ENCODE results near the gene SDR39U1.
"Not testable (repeated sequence)": the region's sequence is repeated elsewhere in the genome, so short reads cannot be mapped to it uniquely, and the experiment has no call there.

The SDR39U1 gene, protein sequence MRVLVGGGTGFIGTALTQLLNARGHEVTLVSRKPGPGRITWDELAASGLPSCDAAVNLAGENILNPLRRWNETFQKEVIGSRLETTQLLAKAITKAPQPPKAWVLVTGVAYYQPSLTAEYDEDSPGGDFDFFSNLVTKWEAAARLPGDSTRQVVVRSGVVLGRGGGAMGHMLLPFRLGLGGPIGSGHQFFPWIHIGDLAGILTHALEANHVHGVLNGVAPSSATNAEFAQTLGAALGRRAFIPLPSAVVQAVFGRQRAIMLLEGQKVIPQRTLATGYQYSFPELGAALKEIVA

DNA sequence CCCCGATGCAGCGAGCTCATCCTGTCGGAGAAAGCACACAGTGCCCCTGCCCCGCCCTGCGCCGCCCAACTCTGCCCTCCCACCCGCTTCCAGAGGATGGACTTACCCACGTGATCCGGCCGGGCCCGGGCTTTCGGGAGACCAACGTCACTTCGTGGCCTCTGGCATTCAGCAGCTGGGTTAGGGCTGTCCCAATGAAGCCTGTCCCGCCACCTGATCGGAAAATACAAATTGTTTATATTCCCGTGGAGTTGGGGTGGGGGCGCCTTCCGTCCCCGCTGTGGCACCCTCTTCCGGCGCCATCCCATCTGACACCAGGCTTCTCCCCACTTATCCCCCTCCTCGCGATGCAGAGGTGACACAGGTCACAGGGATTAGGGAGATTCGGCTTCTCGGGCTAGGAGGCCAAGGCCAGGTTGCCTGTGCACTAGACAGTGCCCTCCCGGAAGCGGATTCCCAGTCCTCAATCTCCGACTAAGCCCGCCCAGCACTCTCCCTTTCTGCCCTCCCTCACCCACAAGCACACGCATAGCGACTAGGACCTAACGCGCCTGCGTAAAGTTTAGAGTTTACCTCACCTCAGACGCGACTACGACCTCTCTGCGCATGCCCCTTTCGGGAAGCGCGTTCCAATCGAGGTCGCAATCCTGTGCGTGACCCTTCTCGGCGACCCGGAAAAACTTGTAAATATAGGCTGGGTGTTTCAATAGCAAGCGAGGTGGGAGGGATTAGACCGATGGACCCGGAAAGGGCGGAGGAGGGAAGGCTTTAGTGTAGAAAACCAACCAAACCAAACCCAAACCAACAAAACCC lies at the start of gene SDR39U1:
Gene SDR39U1 (minus strand): TSS at position 537 of the 813 bp plus-strand sequence. CDS start 7 bp downstream, at position 530.
- peak; percentile 90 for DNase-seq (ENCODE audit: low read depth)

DNA sequence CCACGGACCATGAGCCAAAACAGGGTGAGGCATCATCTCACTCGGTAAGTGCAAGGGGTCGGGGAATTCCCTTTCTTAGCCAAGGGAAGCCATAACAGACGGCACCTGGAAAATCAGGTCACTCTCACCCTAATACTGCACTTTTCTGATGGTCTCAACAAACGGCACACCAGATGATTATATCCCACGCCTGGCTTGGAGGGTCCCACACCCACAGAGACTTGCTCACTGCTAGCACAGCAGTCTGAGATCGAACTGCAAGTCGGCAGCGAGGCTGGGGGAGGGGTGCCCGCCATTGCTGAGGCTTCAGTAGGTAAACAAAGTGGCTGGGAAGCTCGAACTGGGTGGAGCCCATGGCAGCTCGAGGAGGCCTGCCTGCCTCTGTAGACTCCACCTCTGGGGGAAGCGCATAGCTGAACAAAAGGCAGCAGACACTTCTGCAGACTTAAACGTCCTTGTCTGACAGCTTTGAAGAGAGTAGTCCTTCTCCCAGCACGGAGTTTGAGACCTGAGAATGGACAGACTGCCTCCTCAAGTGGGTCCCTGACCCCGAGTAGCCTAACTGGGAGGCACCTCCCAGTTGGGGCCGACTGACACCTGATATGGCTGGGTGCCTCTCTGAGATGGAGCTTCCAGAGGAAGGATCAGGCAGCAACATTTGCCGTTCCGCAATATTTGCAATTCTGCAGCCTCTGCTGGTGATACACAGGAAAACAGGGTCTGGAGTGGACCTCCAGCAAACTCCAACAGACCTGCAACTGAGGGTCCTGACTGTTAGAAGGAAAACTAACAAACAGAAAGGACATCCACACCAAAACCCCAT lies 49.2 kb upstream of the SDR39U1 start:
- DNase-seq (ENCODE audit: low read depth) = not testable (repeated sequence)

DNA sequence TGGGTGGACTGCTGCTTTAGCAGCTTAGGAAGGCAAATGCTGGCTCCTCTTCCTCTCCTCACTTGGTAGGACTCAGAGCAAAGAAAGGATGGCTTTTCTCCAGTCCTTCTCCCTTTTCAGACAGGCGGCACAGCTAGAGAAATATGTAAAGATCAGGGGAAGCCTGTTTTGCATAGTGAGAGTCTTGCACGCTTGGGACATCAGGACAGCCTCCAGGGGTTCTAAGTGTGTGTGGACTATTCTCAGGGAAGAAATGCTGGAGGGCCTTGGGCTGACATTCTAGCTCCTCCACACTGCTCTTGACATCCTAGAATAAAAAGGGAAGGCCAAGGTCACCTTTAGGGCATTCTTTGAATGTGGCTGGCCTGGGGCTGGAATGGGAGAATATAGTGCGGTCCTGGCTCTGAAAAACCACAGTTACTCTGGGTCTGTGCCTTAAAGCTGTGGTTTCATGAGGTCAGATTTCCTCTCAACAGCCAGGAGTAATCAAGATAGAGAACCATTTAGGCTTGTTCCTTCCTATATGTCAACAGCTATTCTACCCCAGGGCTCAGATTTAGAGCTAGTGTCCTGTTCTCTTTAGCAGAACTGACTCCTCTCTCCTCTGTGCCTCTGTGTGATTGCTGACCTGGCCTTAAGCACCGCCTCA lies 41.2 kb upstream of the SDR39U1 start:
- no peak for DNase-seq (ENCODE audit: low read depth)

DNA sequence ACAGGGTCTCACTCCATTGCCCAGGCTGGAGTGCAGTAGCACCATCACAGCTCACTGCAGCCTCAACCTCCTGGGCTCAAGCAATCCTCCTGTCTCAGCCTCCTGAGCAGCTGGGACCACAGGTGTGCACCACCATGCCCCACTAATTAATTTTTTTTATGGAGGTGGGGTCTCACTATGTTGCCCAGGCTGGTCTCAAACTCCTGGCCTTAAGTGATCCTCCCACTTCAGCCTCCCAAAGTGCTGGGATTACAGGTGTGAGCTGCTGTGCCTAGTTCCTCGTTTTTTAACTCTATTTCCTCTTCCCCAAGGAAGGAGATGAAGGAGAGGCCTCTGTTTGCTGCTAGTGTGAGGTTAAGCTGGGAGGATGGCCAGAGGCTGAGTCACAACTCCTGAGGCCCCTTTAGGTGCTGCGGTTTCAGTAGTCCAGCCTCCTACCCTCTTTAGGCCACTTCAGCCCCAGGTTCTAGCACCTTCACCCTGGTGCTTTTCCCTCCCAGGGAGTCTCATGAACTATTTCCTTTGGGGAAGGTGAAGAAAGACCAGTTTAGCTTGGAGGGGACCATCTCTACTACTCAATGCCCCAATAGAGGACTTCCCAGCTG lies 40.2 kb upstream of the SDR39U1 start:
- not testable (repeated sequence) for DNase-seq (ENCODE audit: low read depth)

DNA sequence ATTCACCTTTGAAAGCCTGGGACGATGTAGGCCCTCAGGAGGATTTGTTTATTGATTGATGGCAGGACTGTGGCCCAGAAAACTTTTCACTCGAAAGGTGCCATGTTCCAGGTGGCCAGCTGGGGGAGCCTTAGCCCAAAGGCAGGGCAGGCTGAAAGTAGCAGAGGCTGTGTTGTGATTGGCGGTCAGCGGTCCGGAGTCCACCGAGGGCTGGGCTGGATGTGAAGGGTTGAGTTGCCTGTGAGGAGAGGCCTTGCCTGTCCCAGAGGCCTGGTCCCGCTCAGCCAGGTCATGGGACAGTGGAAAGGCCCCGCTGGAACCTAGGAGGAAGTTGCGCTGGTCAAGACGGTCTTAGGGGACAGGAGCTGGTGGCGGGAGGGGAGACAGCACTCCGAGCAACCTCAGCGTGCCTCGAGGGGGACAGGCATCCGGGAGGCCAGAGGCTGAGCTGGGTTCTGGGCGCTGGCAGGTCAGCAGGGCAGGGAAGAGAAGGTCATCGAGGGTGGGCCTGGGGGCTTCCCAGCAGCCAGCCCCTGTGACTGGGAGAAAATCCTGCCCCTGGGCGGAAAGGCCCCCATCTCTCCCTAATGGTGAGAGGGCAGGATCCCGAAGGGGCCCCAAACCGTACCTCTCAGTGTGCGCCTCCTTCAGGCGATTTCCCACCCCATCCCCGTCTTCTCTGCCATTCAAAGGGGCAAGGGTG lies 39.2 kb upstream of the SDR39U1 start:
- peak; percentile 7 for DNase-seq (ENCODE audit: low read depth)

DNA sequence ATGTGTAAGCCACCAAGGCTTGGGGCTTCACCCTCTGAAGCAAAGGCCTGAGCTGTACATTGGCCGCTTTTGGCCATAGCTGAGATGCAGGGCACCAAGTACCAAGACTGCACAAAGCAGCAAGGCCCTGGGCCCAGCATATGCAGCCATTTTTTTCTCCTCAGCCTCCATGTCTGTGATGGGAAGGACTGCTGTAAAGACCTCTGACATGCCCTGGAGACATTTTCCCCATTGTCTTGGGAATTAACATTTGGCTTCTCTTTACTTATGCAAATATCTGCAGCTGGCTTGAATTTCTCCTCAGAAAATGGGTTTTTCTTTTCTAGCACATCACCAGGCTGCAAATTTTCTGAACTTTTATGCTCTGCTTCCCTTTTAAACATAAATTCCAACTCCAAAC lies 37.4 kb upstream of the SDR39U1 start:
- DNase-seq (ENCODE audit: low read depth) = not testable (repeated sequence)

DNA sequence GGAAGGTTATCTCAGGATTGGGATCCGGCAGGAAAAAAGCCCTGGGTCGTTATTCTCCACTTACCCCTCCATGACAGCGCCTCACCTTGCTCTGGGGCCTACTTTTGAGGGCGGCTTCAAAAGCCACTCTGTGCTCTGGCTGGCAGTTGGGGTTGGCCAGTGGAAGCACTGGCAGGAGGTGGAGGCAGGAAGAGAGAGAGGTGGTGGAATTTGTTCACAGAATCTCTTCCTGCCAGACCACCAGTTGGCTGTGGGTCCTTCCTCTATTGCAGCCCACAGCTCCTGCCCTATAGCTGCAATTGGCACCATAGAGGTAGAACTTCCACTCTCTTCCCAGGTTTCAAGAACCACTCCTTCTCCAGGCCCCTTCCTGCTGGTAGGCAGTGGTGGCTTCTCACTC lies 32.7 kb upstream of the SDR39U1 start:
- DNase-seq (ENCODE audit: low read depth) = no peak

DNA sequence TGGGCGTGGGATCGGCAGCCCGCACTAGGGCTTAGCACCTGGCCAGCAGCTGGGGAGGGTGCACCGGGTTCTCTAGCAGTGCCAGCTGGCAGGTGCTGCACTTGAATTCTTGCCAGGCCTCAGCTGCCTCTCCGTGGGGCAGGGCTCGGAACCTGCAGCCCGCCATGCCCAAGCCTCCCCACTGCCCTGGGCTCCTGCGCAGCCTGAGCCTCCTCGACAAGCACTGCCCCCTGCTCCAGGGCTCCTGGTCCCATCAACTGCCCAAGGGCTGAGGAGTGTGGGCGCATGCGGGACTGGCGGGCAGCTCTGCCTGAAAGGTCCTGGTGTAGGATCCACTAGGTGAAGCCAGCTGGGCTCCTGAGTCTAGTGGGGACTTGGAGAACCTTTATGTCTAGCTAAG lies 30.6 kb upstream of the SDR39U1 start:
- no peak for DNase-seq (ENCODE audit: low read depth)

DNA sequence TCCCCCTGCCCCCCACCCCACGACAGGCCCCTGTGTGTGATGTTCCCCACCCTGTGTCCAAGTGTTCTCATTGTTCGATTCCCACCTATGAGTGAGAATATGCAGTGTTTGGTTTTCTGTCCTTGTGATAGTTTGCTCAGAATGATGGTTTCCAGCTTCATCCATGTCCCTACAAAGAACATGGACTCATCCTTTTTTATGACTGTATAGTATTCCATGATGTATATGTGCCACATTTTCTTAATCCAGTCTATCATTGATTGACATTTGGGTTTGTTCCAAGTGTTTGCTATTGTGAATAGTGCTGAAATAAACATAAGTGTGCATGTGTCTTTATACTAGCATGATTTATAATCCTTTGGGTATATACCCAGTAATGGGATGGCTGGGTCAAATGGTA lies 27.9 kb upstream of the SDR39U1 start:
- DNase-seq (ENCODE audit: low read depth) = not testable (repeated sequence)

DNA sequence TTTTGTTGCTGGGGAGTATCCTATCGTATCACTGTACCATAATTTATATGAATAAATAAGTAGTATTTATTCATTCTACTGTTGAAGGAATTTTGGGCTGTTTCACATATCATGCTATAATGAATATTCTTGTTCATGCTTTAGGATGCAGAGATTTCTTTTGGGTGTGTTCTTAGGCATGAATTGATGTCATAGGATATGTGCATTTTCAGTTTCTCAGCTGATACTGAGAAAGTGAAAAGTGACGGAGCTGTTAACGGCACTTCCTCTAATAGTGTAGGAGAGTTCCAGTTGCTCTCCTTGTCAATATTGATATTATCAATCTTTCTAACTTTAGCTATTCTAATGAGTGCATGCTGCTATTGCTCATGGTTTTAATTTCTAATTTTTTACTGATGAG lies 23.2 kb upstream of the SDR39U1 start:
- no peak for DNase-seq (ENCODE audit: low read depth)

DNA sequence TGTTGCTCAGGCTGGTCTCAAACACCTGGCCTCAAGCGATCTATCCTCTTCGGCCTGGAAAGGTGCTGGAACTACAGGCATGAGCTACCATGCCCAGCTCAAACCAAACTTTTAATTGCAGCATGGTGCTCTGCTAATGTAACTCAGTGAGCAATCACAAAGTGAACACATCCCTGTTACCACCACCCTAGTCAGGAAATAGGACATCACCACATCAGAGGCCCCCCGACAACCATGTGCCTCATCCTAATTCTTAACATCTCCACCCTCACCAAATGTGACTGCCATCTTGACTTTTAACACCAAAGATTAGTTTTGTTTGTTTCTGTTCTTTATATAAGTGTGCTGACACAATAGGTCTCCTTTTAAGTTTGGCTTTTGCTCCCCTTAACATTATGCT lies 22.8 kb upstream of the SDR39U1 start:
- no peak for DNase-seq (ENCODE audit: low read depth)

DNA sequence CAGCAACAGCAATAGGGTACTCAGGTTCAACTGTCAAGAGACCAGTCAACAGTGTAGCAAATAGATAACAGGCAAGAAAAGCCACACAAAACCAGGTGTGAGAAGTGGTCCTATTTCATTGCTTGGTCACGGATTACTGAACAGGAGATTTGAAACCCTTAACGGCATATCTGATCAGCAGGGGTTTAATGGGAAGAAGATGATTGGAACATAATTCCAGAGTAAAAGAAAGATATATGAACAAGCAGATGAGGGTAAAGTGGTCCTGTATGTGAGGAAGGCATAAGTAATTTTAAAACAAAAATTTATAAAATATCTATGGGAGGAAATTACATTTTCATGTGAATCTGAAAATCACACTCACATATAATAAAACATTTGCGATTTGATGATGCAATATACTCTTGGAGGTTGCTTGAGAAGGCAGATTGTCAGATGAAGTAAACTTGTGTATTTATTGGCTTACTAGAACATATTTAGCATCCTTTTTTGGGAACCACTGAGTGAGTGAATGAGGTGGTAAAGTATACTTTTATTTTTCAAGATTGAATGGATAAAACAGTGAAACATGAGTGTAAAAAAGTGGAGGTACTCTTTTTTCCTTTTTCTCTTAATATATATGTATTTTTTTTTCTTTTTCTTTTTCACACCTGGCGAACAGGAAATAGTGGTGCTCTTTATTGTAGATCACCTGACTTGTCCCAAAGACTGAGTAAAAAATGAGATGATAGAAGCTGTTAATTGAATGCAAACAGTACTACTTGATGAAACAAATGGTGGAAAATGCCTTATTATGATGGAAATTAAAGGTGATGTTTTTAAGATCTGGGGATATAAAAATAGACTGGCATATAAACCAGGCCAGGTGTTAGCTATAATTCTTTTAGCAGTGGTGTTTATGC lies 21.6 kb upstream of the SDR39U1 start:
- DNase-seq (ENCODE audit: low read depth) = no peak

DNA sequence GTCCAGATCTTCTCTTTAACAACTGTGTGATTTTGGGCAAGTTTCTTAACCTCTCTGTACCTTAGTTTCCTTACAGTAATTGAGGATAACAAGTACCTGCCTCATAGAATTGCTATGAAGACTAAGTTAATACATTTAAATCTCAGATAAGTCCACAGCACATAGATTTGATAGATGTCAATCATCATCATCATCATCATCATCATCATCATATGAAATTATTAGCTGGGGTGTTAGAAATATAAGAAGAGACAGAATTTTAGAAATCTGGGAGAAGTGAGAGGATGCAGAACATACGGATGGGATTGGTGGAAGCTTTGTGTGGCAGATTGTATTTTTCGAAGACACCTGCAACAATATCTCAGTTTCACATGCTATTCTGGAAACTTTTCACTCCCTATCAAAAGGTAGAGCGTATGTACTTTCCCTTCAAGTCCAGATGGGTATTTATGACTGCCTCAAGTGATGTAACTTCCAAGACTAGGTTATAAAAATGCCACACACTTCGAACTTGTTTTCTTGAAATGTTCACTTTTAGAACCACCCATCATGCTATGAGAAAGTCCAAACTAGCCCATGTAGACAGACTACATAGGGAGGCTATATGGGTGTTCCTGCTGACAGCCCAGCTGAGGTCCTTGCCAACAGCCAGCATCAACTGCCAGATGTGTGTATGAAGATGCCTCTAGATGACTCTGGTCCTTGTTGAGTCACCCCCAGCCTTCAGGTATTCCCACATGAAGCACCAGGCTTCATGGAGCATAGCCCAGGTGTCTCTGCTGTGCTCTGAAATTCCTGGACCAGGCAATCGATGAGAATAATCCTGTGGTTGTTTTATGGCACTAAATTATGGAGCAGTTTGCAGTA lies 20.7 kb upstream of the SDR39U1 start:
- no peak for DNase-seq (ENCODE audit: low read depth)

DNA sequence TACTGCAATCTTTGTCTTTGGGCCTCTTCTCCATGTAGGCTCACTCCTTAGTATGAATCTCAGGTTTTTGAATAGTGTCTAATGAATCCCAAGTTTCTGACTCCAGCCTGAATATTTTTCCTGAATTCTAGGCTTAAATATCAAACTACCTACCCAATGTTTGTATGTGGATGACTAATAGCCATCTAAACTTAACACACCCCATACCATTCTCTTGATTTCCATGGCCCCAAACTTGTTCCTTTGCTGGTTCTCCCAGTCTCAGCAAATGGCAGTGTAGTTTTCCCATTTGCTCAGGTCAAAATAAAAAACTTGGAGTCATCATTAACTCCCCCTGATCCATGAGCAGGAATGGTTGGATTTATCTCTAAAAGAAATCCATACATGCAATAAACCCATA lies 18.8 kb upstream of the SDR39U1 start:
- DNase-seq (ENCODE audit: low read depth) = no peak

DNA sequence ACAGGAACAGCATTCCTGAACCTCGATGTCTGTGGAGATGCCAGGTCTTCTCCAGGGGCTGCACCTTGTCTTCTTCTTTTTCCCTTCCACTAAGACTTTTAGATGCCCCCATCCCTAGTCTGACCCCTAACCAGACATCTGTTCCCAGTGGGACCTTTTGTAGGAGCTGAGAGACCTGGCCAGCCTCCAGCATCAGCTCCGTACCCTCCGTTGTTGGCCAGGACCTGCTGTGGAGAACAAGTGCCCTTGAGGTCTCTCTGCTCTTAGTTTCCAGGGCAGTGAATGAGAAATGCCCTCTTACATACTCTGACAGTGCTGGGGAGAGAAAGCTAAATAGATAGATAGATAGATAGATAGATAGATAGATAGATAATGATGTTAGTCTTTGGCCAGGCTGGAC lies 16.8 kb upstream of the SDR39U1 start:
- no peak for DNase-seq (ENCODE audit: low read depth)

DNA sequence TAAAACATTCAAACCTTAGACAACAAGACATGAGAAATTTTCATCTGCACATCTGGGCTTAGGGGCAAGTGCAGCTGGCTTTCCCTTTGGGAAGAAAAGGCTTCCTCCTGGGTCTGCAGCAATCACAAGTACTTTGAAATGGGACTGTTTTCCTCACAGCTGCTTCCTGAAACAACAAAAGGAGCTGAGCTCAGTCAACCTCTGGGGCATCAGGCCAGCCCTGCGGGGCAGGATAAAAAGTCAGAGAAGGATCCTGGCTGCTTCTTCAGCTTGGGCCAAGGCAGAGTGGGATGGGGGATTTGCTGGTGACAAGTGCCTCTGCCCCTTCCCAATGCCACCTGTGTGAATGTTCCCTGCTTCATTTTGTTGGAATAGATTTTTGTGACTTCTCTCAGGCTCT lies 16.2 kb upstream of the SDR39U1 start:
- no peak for DNase-seq (ENCODE audit: low read depth)

DNA sequence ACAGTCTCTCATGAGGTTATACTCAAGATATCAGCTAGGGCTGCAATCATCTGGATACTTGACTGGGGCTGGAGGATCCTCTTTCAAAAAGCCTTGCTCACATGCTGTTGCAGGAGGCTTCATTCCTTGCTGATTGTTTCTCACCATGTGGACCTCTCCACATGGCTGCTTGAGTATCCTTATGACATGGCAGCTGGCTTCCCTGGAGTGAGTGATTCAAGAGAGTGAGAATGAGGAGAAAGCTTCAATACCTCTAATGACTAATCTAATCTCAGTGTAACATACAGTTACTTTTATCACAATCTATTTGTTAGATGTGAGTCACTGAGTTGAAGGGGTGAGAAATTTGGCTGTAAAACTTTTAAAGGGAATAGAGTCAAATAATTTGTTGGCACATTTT lies 14.4 kb upstream of the SDR39U1 start:
- DNase-seq (ENCODE audit: low read depth) = no peak

DNA sequence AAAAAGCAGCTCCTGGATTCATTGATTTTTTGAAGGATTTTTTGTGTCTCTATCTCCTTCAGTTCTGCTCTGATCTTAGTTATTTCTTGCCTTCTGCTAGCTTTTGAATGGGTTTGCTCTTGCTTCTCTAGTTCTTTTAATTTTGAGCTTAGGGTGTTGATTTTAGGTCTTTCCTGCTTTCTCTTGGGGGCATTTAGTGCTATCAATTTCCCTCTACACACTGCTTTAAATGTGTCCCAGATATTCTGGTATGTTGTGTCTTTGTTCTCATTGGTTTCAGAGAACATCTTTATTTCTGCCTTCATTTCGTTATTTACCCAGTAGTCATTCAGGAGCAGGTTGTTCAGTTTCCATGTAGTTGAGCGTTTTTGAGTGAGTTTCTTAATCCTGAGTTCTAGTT lies 8.3 kb upstream of the SDR39U1 start:
- DNase-seq (ENCODE audit: low read depth) = not testable (repeated sequence)

DNA sequence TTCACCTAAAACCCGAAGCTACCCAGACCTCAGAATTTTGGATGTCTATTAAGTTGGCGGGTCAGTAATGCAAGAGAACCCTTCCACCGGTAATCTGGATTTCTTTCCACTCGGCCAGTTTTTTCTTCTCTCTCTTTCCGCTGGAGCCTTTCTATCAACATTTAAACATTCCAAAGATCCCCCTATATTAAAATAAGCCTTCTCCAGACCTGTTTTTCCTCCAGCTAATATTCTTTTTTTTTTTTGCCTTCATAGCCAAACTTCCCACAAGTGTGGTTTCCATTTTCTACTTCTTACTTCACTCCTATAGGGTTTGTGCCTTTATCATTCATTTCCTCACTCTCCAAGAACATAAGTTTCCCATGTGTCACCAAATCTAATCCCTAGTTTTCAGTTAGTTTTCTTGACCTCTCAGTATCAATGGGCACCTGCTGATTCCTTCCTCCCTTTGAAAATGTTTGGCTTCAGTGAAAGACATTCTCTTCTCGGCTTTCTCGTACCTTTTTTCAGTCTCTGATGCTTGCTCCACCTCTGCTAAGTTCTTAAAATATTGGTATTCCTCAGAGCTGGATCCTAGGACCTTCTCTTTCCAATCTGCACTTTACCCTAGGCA lies 583 bp upstream of the SDR39U1 start:
- no peak for DNase-seq (ENCODE audit: low read depth)
